HepG2 (cell line): ENCODE measurements around the gene UNG. TPM values are rescaled to one million over a fixed set of nuclear protein-coding genes. Genes with fewer than 3 reads are reported as not detected.
A peak's percentile ranks its signal among the peaks of the same experiment; 100 is the strongest.

Experiments
- AGO1 ChIP-seq: fragments of 200-400 bp; formaldehyde crosslinking; IDR thresholded peaks from 2 replicates; pipeline ENCODE4 v1.6.1; 2017; ENCODE audit warnings: mild to moderate bottlenecking, low read depth, low read length, moderate library complexity; ENCODE audit not compliant: poor library complexity, severe bottlenecking
- CENPX ChIP-seq: sonication (generic); formaldehyde crosslinking; IDR thresholded peaks from 2 replicates; pipeline ENCODE4 v1.9.0; 2021; ENCODE audit warnings: mild to moderate bottlenecking, missing genetic modification reagents, moderate library complexity
- ISX ChIP-seq: sonication (generic); formaldehyde crosslinking; conservative IDR thresholded peaks from 2 replicates; pipeline ENCODE4 v1.5.0; 2020; ENCODE audit warnings: missing genetic modification reagents
- KDM2A ChIP-seq: sonication (generic); formaldehyde crosslinking; IDR thresholded peaks from 2 replicates; pipeline ENCODE4 v1.4.0; 2020; ENCODE audit warnings: low read depth, missing genetic modification reagents, borderline replicate concordance
- MEF2D ChIP-seq: sonication (generic); formaldehyde crosslinking; IDR thresholded peaks from 2 replicates; pipeline ENCODE4 v1.5.1; 2020; ENCODE audit warnings: mild to moderate bottlenecking, missing genetic modification reagents
- MTA3 ChIP-seq: sonication (generic); formaldehyde crosslinking; IDR thresholded peaks from 2 replicates; pipeline ENCODE4 v1.4.0; 2020; ENCODE audit warnings: missing genetic modification reagents
- PAWR ChIP-seq: sonication (generic); formaldehyde crosslinking; IDR thresholded peaks from 2 replicates; pipeline ENCODE4 v1.4.0; 2020; ENCODE audit warnings: missing genetic modification reagents, mild to moderate bottlenecking, borderline replicate concordance
- PHF8 ChIP-seq: sonication (generic); formaldehyde crosslinking; IDR thresholded peaks from 2 replicates; pipeline ENCODE4 v1.5.0; 2020; ENCODE audit warnings: missing genetic modification reagents
- TOPORS ChIP-seq: sonication (generic); formaldehyde crosslinking; IDR thresholded peaks from 2 replicates; pipeline ENCODE4 v1.8.0; 2023; ENCODE audit warnings: mild to moderate bottlenecking, missing genetic modification reagents
- ZBTB42 ChIP-seq: sonication (generic); formaldehyde crosslinking; IDR thresholded peaks from 2 replicates; pipeline ENCODE4 v1.5.0; 2020; ENCODE audit warnings: mild to moderate bottlenecking, missing genetic modification reagents
- ZFP90 ChIP-seq: sonication (generic); formaldehyde crosslinking; IDR thresholded peaks from 2 replicates; pipeline ENCODE4 v1.8.0; 2022; ENCODE audit warnings: missing genetic modification reagents, mild to moderate bottlenecking, inconsistent platforms, borderline replicate concordance
- ZNF264 ChIP-seq: sonication (generic); formaldehyde crosslinking; IDR thresholded peaks from 2 replicates; pipeline ENCODE4 v1.4.0; 2020; ENCODE audit warnings: missing genetic modification reagents
- ZNF446 ChIP-seq: sonication (generic); formaldehyde crosslinking; IDR thresholded peaks from 2 replicates; pipeline ENCODE4 v1.5.0; 2020; ENCODE audit warnings: mild to moderate bottlenecking, missing genetic modification reagents
- ZNF547 ChIP-seq: sonication (generic); formaldehyde crosslinking; IDR thresholded peaks from 2 replicates; pipeline ENCODE4 v1.5.1; 2020; ENCODE audit warnings: mild to moderate bottlenecking, missing genetic modification reagents
- ZNF629 ChIP-seq: sonication (generic); formaldehyde crosslinking; conservative IDR thresholded peaks from 2 replicates; pipeline ENCODE4 v1.5.0; 2020; ENCODE audit warnings: missing genetic modification reagents
- ZNF670 ChIP-seq: sonication (generic); formaldehyde crosslinking; IDR thresholded peaks from 2 replicates; pipeline ENCODE4 v1.8.0; 2022; ENCODE audit warnings: mild to moderate bottlenecking, missing genetic modification reagents, borderline replicate concordance
- ZNF724P ChIP-seq: sonication (generic); formaldehyde crosslinking; IDR thresholded peaks from 2 replicates; pipeline ENCODE4 v1.8.0; 2022; ENCODE audit warnings: missing genetic modification reagents, borderline replicate concordance
- ZNF782 ChIP-seq: sonication (generic); formaldehyde crosslinking; IDR thresholded peaks from 2 replicates; pipeline ENCODE4 v1.4.0; 2020; ENCODE audit warnings: missing genetic modification reagents, mild to moderate bottlenecking, borderline replicate concordance
- polyA plus RNA-seq, 8 experiments: library from polyadenylated mRNA; depleted of rRNA in 3 of 8; stranded (reverse) in 7 of 8; unstranded in 1 of 8; fragments of >200 nt; fragmentation: Illumina TruSeq in 4 of 8; extraction: Trizol in 4 of 8; gene quantifications; 2 replicates each; pipeline versions ENCODE4 v1.2.1 to v1.2.3, GENCODE V29; 2011 to 2016; ENCODE audit warnings: low read depth in 4 of 8, missing spikeins in 1 of 8, mixed read lengths in 1 of 8; ENCODE audit not compliant: insufficient read depth in 1 of 8
- total RNA-seq, 5 experiments: library from RNA; depleted of rRNA; stranded (reverse); fragments of >200 nt; fragmentation: Illumina TruSeq; extraction: Trizol; gene quantifications; 2 replicates each; pipeline ENCODE4 v1.2.3, GENCODE V29; 2016; ENCODE audit warnings: low read depth in 1 of 5
- TF ChIP-seq, protein P1 (sequence below): sonication (generic); formaldehyde crosslinking; conservative IDR thresholded peaks from 2 replicates; pipeline ENCODE4 v1.4.0; 2020; ENCODE audit warnings: missing genetic modification reagents
- TF ChIP-seq, protein P2 (sequence below): sonication (generic); formaldehyde crosslinking; IDR thresholded peaks from 2 replicates; pipeline ENCODE4 v1.5.0; 2020; ENCODE audit warnings: mild to moderate bottlenecking, missing genetic modification reagents
- TF ChIP-seq, protein P3 (sequence below), 2 experiments: sonication (generic) in 1 of 2; formaldehyde crosslinking in 1 of 2; IDR thresholded peaks; 2 replicates each; pipeline versions ENCODE4 v1.5.1 to v1.6.1; 2011 to 2020; ENCODE audit warnings: borderline replicate concordance in 1 of 2, low read depth in 1 of 2, low read length in 1 of 2, mild to moderate bottlenecking in 1 of 2, missing genetic modification reagents in 1 of 2, moderate library complexity in 1 of 2

UNG gene
- total and polyA plus RNA-seq, 2 of the 13 experiments (the other 11 are each of a cell fraction or from before 2014, with no cell fraction given): 23.3 to 114 TPM

DNA sequence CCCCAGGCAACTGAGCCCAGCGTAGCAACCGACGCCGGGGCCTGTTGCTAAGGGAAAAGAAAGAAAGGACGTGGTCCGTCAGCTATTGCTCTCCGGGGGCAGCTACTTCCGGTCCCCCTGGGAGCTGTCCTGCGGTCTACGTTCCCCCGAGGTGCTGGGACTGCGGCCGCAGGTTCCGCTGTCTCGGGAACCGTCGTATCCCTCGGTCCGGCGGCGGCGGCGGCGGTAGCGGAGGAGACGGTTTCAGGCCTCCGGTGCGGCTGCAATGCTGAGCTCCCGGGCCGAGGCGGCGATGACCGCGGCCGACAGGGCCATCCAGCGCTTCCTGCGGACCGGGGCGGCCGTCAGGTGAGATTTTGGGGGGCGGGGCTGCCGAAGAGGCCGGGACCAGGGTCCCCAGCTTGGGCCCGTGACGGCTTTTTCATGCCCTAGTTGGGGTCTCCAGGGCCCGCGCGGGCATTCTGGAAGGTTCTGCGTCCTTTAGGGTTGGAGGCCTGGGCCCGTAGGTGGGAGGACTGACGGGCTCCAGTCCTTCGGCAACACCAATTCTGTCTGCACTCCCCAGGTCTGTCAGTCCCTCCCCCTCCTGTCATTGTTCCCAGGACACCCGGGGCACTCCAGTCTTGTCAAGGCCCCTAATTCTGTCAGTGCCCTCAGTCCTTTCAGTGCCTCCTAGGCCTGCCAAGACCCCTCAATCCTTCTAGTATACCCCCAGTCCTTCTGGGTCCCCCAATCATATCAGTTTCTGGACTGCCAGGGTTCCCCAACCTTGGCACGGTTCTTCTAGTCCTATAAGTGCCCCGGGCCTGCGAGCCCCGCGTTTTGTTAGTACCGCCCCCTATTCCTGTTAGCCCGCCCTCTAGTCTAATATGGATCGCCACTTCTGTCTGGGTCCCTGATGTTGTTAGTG is 44.7 kb upstream of the UNG start, which contains the start of gene USP30 (continued):
- TF ChIP-seq ZNF629 (CRISPR knock-in tag) (peak; percentile 49; the same call in 1 of the 2 replicates), PAWR (CRISPR knock-in tag) (no peak), ZNF724P (CRISPR knock-in tag) (0 out of 2 replicates have a peak, but pooled peaks have one; percentile 54), ZFP90 (peak; percentile 57; the same call in 1 of the 2 replicates), ZNF264 (CRISPR knock-in tag) (0 out of 2 replicates have a peak, but pooled peaks have one; percentile 63), PHF8 (CRISPR knock-in tag) (peak; percentile 95), ZNF670 (CRISPR knock-in tag) (peak; percentile 87; the same call in 1 of the 2 replicates), ZNF547 (peak; percentile 88; the same call in 1 of the 2 replicates), ZNF446 (no peak), KDM2A (peak; percentile 99), ZBTB42 (CRISPR knock-in tag) (no peak), TOPORS (CRISPR knock-in tag) (0 out of 2 replicates have a peak, but pooled peaks have one; percentile 69), ISX (CRISPR knock-in tag) (no peak), MTA3 (no peak), MEF2D (CRISPR knock-in tag) (peak; percentile 72), CENPX (no peak), AGO1 (peak; percentile 55), ZNF782 (CRISPR knock-in tag) (peak; percentile 29; the same call in 1 of the 2 replicates)
- TF ChIP-seq, protein P1, sequence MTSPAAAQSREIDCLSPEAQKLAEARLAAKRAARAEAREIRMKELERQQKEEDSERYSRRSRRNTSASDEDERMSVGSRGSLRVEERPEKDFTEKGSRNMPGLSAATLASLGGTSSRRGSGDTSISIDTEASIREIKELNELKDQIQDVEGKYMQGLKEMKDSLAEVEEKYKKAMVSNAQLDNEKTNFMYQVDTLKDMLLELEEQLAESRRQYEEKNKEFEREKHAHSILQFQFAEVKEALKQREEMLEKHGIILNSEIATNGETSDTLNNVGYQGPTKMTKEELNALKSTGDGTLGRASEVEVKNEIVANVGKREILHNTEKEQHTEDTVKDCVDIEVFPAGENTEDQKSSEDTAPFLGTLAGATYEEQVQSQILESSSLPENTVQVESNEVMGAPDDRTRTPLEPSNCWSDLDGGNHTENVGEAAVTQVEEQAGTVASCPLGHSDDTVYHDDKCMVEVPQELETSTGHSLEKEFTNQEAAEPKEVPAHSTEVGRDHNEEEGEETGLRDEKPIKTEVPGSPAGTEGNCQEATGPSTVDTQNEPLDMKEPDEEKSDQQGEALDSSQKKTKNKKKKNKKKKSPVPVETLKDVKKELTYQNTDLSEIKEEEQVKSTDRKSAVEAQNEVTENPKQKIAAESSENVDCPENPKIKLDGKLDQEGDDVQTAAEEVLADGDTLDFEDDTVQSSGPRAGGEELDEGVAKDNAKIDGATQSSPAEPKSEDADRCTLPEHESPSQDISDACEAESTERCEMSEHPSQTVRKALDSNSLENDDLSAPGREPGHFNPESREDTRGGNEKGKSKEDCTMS: no peak
- TF ChIP-seq, protein P2, sequence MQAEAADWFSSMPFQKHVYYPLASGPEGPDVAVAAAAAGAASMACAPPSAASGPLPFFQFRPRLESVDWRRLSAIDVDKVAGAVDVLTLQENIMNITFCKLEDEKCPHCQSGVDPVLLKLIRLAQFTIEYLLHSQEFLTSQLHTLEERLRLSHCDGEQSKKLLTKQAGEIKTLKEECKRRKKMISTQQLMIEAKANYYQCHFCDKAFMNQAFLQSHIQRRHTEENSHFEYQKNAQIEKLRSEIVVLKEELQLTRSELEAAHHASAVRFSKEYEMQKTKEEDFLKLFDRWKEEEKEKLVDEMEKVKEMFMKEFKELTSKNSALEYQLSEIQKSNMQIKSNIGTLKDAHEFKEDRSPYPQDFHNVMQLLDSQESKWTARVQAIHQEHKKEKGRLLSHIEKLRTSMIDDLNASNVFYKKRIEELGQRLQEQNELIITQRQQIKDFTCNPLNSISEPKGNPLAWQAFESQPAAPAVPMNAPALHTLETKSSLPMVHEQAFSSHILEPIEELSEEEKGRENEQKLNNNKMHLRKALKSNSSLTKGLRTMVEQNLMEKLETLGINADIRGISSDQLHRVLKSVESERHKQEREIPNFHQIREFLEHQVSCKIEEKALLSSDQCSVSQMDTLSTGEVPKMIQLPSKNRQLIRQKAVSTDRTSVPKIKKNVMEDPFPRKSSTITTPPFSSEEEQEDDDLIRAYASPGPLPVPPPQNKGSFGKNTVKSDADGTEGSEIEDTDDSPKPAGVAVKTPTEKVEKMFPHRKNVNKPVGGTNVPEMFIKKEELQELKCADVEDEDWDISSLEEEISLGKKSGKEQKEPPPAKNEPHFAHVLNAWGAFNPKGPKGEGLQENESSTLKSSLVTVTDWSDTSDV: no peak
- TF ChIP-seq, protein P3, sequence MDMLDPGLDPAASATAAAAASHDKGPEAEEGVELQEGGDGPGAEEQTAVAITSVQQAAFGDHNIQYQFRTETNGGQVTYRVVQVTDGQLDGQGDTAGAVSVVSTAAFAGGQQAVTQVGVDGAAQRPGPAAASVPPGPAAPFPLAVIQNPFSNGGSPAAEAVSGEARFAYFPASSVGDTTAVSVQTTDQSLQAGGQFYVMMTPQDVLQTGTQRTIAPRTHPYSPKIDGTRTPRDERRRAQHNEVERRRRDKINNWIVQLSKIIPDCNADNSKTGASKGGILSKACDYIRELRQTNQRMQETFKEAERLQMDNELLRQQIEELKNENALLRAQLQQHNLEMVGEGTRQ (IDR thresholded peaks at IDR 0.05; ENCODE audit: low read depth, low read length): no peak
- TF ChIP-seq, protein P3 (CRISPR knock-in tag; IDR thresholded peaks at IDR 0.05; ENCODE audit: borderline replicate concordance): no peak
